Measurements from ENCODE around the gene IQCH. TPM values are rescaled to one million over a fixed set of nuclear protein-coding genes. Genes with fewer than 3 reads are reported as not detected.

The IQCH gene
- total and polyA plus RNA-seq, 2 experiments from 2014 or later, result 1.7 to 4.6 TPM

DNA sequence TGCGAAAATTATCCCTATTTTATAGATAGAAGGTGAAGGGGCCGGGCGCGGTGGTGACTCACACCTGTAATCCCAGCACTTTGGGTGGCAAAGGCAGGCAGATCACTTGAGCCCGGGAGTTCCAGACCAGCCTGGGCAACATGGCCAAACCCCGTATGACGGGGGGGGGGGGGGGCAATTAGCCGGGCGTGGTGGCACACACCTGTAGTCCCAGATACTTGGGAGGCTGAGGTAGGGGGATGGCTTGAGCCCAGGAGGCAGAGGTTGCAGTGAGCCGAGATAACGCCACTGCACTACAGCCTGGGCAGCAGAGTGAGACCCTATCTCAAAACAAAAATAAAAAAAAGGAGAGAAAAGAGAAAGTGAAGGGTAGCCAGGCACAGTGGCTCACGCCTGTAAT, 1.5 kb upstream of the IQCH start (continued):
- TF ChIP-seq, protein P1, sequence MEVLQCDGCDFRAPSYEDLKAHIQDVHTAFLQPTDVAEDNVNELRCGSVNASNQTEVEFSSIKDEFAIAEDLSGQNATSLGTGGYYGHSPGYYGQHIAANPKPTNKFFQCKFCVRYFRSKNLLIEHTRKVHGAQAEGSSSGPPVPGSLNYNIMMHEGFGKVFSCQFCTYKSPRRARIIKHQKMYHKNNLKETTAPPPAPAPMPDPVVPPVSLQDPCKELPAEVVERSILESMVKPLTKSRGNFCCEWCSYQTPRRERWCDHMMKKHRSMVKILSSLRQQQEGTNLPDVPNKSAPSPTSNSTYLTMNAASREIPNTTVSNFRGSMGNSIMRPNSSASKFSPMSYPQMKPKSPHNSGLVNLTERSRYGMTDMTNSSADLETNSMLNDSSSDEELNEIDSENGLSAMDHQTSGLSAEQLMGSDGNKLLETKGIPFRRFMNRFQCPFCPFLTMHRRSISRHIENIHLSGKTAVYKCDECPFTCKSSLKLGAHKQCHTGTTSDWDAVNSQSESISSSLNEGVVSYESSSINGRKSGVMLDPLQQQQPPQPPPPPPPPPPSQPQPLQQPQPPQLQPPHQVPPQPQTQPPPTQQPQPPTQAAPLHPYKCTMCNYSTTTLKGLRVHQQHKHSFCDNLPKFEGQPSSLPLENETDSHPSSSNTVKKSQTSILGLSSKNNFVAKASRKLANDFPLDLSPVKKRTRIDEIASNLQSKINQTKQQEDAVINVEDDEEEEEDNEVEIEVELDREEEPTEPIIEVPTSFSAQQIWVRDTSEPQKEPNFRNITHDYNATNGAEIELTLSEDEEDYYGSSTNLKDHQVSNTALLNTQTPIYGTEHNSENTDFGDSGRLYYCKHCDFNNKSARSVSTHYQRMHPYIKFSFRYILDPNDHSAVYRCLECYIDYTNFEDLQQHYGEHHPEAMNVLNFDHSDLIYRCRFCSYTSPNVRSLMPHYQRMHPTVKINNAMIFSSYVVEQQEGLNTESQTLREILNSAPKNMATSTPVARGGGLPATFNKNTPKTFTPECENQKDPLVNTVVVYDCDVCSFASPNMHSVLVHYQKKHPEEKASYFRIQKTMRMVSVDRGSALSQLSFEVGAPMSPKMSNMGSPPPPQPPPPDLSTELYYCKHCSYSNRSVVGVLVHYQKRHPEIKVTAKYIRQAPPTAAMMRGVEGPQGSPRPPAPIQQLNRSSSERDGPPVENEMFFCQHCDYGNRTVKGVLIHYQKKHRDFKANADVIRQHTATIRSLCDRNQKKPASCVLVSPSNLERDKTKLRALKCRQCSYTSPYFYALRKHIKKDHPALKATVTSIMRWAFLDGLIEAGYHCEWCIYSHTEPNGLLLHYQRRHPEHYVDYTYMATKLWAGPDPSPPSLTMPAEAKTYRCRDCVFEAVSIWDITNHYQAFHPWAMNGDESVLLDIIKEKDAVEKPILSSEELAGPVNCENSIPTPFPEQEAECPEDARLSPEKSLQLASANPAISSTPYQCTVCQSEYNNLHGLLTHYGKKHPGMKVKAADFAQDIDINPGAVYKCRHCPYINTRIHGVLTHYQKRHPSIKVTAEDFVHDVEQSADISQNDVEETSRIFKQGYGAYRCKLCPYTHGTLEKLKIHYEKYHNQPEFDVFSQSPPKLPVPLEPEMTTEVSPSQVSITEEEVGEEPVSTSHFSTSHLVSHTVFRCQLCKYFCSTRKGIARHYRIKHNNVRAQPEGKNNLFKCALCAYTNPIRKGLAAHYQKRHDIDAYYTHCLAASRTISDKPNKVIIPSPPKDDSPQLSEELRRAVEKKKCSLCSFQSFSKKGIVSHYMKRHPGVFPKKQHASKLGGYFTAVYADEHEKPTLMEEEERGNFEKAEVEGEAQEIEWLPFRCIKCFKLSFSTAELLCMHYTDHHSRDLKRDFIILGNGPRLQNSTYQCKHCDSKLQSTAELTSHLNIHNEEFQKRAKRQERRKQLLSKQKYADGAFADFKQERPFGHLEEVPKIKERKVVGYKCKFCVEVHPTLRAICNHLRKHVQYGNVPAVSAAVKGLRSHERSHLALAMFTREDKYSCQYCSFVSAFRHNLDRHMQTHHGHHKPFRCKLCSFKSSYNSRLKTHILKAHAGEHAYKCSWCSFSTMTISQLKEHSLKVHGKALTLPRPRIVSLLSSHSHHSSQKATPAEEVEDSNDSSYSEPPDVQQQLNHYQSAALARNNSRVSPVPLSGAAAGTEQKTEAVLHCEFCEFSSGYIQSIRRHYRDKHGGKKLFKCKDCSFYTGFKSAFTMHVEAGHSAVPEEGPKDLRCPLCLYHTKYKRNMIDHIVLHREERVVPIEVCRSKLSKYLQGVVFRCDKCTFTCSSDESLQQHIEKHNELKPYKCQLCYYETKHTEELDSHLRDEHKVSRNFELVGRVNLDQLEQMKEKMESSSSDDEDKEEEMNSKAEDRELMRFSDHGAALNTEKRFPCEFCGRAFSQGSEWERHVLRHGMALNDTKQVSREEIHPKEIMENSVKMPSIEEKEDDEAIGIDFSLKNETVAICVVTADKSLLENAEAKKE (CRISPR knock-in tag; IDR thresholded peaks at IDR 0.05), result no peak
- no peak for TF ChIP-seq ZNF331 (CRISPR knock-in tag; IDR thresholded peaks at IDR 0.05; ENCODE audit: low read depth)

DNA sequence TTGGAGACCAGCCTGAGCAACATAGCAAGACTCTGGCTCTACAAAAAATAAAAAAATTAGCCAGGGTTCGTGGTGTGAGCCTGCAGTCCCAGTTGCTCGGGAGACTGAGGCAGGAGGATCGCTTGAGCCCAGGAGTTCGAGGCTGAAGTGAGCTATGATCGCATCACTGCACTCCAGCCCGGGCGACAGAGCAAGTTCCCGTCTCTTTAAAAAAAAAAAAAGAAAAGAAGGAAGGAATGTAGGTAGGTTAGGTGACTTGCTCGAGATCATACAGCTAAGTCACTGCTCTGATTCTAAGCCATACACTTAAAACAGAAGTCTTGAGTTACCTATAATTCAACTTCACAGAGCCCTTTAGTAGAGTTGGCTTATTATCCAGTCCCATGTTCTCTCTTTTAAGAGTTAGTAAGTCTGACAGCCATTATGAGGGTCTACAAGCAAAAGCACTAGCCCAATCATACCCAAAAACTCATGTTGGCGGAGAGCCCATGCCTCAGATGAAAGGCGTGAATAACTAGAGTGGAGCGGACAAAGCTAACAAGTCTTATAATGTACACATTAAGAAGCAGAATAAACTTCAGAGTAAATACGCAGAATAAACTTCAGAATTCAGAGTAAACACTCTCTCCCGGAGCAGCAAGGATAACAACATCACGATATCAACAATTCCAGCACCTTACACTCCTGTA, 893 bp upstream of the IQCH start:
- H4K20me1 ChIP-seq (replicated peaks; ENCODE audit: insufficient read depth), result peaks cover 5% of the 10 kb centered on the region; the same call in 1 of the 2 replicates
- Mint-ChIP-seq H3K27ac (peak overlapping the region; percentile 98), H3K4me1 (peaks cover 8% of the 10 kb centered on the region), H3K27me3 (ENCODE audit: insufficient read depth, low read depth, poor library complexity) (peaks cover 4% of the 10 kb centered on the region), H3K36me3 (ENCODE audit: low read depth) (no peaks in the 10 kb centered on the region), H3K9me3 (no peaks in the 10 kb centered on the region), H3K4me3 (peak overlapping the region; percentile 100)
- ATAC-seq, result no peak
- H3K9me2 ChIP-seq (ENCODE audit: insufficient read depth), result no peaks in the 10 kb centered on the region
- DNase-seq (ENCODE audit: low spot score), result no peak
- peak overlapping the region; percentile 82 for H3K27ac ChIP-seq (ENCODE audit: low read depth)
- no peaks in the 10 kb centered on the region for H3K36me3 ChIP-seq (ENCODE audit: insufficient read depth)
- peaks cover 7% of the 10 kb centered on the region; the same call in 1 of the 2 replicates for H3K4me1 ChIP-seq (ENCODE audit: insufficient read depth)
- H2AFZ ChIP-seq, result peak overlapping the region; percentile 94
- no peaks in the 10 kb centered on the region for H3F3A ChIP-seq (replicated peaks; ENCODE audit: low read depth)
- H3K4me3 ChIP-seq, result peak overlapping the region; percentile 96
- TF ChIP-seq STAT1 (IDR thresholded peaks at IDR 0.05; ENCODE audit: unreplicated experiment), result no peak
- no peak for TF ChIP-seq NANOG (IDR thresholded peaks at IDR 0.05; ENCODE audit: borderline replicate concordance)
- TF ChIP-seq, protein P2, sequence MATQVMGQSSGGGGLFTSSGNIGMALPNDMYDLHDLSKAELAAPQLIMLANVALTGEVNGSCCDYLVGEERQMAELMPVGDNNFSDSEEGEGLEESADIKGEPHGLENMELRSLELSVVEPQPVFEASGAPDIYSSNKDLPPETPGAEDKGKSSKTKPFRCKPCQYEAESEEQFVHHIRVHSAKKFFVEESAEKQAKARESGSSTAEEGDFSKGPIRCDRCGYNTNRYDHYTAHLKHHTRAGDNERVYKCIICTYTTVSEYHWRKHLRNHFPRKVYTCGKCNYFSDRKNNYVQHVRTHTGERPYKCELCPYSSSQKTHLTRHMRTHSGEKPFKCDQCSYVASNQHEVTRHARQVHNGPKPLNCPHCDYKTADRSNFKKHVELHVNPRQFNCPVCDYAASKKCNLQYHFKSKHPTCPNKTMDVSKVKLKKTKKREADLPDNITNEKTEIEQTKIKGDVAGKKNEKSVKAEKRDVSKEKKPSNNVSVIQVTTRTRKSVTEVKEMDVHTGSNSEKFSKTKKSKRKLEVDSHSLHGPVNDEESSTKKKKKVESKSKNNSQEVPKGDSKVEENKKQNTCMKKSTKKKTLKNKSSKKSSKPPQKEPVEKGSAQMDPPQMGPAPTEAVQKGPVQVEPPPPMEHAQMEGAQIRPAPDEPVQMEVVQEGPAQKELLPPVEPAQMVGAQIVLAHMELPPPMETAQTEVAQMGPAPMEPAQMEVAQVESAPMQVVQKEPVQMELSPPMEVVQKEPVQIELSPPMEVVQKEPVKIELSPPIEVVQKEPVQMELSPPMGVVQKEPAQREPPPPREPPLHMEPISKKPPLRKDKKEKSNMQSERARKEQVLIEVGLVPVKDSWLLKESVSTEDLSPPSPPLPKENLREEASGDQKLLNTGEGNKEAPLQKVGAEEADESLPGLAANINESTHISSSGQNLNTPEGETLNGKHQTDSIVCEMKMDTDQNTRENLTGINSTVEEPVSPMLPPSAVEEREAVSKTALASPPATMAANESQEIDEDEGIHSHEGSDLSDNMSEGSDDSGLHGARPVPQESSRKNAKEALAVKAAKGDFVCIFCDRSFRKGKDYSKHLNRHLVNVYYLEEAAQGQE (IDR thresholded peaks at IDR 0.05; ENCODE audit: unreplicated experiment), result no peak
- H3K27me3 ChIP-seq (ENCODE audit: insufficient read depth), result no peaks in the 10 kb centered on the region
- peaks cover 56% of the 10 kb centered on the region for H3K79me2 ChIP-seq (replicated peaks; ENCODE audit: insufficient read depth)
- H3K4me2 ChIP-seq, result peak overlapping the region; percentile 94
